Bronchial epithelial cell (primary cell): Measurements from ENCODE around the gene ARSJ. TPM values are rescaled to one million over a fixed set of nuclear protein-coding genes. Genes with fewer than 3 reads are reported as not detected.

ENCODE experiments used
- DNase-seq: peaks from one replicate; pipeline ENCODE4 v3.0.0-alpha.2; 2010; ENCODE audit warnings: low read depth
- FAIRE-seq: peaks from 2 replicates; lab custom pipeline; 2011; peaks lifted over from hg19 to GRCh38; lab: Jason Lieb, UNC
- H3K27me3 ChIP-seq: 2 replicates; pipeline ENCODE4 v1.5.1; 2011; ENCODE audit warnings: low read length; ENCODE audit not compliant: control insufficient read depth, insufficient read depth
- H3K36me3 ChIP-seq: 2 replicates; pipeline ENCODE4 v1.5.1; 2011; ENCODE audit warnings: low read length; ENCODE audit not compliant: control insufficient read depth, insufficient read depth
- H3K4me3 ChIP-seq: 2 replicates; pipeline ENCODE4 v1.5.1; 2011; ENCODE audit warnings: mild to moderate bottlenecking, low read depth, low read length, control low read depth
- CTCF ChIP-seq: IDR thresholded peaks from 2 replicates; pipeline ENCODE4 v1.5.1; 2011; ENCODE audit warnings: mild to moderate bottlenecking, moderate library complexity, low read length, control low read depth, inconsistent platforms; ENCODE audit not compliant: insufficient read depth, severe bottlenecking
- total RNA-seq: library from RNA; depleted of rRNA; stranded (reverse); fragments of >200 nt; gene quantifications from 2 replicates; pipeline ENCODE4 v1.2.1, GENCODE V29; 2014

ARSJ gene
- total RNA-seq, 1 donor from 2014 or later = 29.0 TPM

- TF ChIP-seq CTCF = no peak
- Histone ChIP-seq H3K4me3 (peak overlapping the region; percentile 63), H3K36me3 (no peaks in the 10 kb centered on the region), H3K27me3 (no peaks in the 10 kb centered on the region)
- no peak for DNase-seq
- no peak for FAIRE-seq
Measured at GRCh38 chr4:113979905-113980615, 613 bp upstream of the ARSJ start.

DNA sequence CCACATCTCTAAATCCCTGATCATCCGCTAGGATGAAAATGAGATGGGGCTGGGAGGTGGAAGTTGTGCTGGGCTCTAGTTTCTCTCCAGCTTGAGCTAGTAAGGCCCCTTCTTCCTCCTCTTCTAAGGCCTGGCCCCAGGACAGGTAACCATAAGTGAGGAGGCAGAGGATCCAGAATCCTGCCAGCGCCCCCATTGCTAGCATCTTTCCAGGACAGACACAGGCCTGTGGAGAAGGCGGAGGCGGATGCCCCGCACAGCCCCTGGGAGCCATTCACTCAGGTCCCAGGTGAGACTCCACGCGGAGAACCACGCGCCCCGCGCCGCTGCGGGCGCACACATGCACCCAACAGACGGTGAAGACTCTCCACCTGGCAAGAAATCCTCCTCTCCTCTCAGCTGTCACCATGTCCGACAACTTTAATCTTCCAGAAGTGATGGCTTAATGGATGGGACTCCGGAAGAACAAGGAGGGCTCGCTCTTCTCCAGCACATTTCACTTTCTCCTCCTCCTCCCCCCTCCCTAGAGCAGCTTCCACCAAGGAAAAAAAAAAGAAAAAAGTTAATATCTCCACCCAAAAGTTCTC, 793 bp downstream of the ARSJ start:
- Histone ChIP-seq H3K36me3 (no peaks in the 10 kb centered on the region), H3K27me3 (no peaks in the 10 kb centered on the region), H3K4me3 (peak overlapping the region; percentile 63)
- TF ChIP-seq CTCF = no peak
- FAIRE-seq = peak; percentile 7
- peak; percentile 41 for DNase-seq

- no peak for TF ChIP-seq CTCF
- peak overlapping the region; percentile 63 for H3K4me3 ChIP-seq
- FAIRE-seq (no peak), DNase-seq (no peak)
- no peaks in the 10 kb centered on the region for H3K27me3 ChIP-seq
- no peaks in the 10 kb centered on the region for H3K36me3 ChIP-seq
Measured at GRCh38 chr4:113978105-113978504, 1.3 kb downstream of the ARSJ start.

DNA sequence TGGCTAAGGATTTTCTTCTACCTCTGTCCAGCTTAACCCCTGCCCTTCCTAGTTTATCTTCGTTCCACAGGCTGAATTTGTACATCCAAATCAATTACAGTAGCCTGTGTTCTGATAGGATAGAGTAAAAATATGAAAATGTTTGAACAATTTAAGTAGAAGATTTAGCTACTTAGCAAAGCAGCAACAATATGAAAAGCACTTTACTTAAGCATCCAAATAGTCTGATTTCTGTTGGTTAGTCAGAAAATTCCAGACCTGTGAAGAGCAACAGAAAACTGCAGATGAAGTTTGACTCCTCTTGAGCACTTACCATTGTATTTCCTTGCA, 2.0 kb downstream of the ARSJ start:
- no peak for TF ChIP-seq CTCF
- no peak for FAIRE-seq
- peak; percentile 41 for DNase-seq

DNA sequence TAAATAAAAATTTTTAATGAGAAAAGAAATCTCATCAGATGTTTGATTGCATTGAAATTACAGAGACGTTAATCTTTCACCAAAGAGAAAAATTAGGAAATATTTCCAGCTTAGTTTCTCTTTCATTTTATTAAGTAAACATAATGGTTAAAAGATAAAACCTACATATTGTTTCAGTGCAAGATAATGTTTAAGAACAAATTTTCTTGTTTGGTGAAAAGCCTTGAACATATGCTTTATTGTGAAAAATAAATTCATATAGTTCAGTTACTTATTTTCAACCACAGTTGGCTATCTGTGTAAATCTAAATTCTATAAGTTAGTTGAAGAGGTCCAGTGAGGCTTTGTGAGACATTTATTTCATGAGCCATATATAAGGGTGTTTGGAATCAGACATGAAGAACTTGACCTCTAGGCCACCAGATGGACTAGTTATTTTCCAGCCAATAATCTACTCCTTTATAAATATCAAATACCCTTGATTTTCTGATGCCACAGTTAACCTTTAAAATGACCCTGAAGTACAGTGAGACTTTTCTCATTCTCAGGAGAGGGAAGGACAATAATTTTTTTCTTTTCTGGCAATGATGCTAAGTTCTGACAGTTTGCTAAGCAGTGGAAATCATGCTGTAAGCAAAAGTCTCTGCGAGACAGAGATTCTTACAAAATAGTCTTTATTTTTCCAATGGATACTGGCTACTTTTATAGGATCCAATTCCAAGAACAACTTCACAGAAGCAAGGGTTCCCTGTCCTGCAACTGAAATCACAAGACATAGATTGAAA, 2.5 kb downstream of the ARSJ start:
- DNase-seq (no peak), FAIRE-seq (no peak)
- no peaks in the 10 kb centered on the region for H3K36me3 ChIP-seq
- no peaks in the 10 kb centered on the region for H3K27me3 ChIP-seq
- H3K4me3 ChIP-seq = peak overlapping the region; percentile 63
- no peak for TF ChIP-seq CTCF

More for the DNA sequence above, 2.0 kb downstream of the ARSJ start:
- peak overlapping the region; percentile 63 for H3K4me3 ChIP-seq
- H3K36me3 ChIP-seq = no peaks in the 10 kb centered on the region
- H3K27me3 ChIP-seq = no peaks in the 10 kb centered on the region
